ENCODE measurements around the gene HABP2.

DNA sequence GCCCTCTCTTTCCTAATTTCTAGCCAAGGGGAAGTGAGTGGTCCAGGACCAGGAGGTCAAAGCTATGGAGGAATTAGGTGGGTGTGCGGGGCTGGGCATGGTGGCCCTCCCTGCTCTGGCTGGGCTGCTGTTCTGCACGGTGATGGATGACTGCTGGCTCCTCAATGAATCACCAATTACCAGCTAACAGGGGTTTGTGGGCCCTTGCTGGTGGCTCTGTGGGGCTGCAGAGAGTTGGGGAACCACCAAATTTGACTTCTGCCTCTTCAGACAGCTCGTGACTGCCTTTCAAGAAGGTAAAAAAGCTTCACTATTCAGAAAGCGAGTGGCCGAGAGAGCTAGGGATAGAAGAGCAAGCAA lies 35.0 kb upstream of the HABP2 start:
- TF ChIP-seq NANOG (IDR thresholded peaks at IDR 0.05; ENCODE audit: borderline replicate concordance) (no peak), POLR2AphosphoS5 (IDR thresholded peaks at IDR 0.05; ENCODE audit: low read depth) (no peak)
- TF ChIP-seq, protein P1, sequence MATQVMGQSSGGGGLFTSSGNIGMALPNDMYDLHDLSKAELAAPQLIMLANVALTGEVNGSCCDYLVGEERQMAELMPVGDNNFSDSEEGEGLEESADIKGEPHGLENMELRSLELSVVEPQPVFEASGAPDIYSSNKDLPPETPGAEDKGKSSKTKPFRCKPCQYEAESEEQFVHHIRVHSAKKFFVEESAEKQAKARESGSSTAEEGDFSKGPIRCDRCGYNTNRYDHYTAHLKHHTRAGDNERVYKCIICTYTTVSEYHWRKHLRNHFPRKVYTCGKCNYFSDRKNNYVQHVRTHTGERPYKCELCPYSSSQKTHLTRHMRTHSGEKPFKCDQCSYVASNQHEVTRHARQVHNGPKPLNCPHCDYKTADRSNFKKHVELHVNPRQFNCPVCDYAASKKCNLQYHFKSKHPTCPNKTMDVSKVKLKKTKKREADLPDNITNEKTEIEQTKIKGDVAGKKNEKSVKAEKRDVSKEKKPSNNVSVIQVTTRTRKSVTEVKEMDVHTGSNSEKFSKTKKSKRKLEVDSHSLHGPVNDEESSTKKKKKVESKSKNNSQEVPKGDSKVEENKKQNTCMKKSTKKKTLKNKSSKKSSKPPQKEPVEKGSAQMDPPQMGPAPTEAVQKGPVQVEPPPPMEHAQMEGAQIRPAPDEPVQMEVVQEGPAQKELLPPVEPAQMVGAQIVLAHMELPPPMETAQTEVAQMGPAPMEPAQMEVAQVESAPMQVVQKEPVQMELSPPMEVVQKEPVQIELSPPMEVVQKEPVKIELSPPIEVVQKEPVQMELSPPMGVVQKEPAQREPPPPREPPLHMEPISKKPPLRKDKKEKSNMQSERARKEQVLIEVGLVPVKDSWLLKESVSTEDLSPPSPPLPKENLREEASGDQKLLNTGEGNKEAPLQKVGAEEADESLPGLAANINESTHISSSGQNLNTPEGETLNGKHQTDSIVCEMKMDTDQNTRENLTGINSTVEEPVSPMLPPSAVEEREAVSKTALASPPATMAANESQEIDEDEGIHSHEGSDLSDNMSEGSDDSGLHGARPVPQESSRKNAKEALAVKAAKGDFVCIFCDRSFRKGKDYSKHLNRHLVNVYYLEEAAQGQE (IDR thresholded peaks at IDR 0.05; ENCODE audit: unreplicated experiment): no peak
- TF ChIP-seq, protein P2, sequence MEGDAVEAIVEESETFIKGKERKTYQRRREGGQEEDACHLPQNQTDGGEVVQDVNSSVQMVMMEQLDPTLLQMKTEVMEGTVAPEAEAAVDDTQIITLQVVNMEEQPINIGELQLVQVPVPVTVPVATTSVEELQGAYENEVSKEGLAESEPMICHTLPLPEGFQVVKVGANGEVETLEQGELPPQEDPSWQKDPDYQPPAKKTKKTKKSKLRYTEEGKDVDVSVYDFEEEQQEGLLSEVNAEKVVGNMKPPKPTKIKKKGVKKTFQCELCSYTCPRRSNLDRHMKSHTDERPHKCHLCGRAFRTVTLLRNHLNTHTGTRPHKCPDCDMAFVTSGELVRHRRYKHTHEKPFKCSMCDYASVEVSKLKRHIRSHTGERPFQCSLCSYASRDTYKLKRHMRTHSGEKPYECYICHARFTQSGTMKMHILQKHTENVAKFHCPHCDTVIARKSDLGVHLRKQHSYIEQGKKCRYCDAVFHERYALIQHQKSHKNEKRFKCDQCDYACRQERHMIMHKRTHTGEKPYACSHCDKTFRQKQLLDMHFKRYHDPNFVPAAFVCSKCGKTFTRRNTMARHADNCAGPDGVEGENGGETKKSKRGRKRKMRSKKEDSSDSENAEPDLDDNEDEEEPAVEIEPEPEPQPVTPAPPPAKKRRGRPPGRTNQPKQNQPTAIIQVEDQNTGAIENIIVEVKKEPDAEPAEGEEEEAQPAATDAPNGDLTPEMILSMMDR (conservative IDR thresholded peaks at IDR 0.05; ENCODE audit: low read depth in 2 of 2): no peak

All from GM23338 (cell line).